H1 (cell line): ENCODE results near the gene GEN1. TPM values are rescaled to one million over a fixed set of nuclear protein-coding genes. Genes with fewer than 3 reads are reported as not detected.

Experiments
- CTCF ChIA-PET: fragments of 300-600 bp; sonication (Branson Sonifier 250); formaldehyde crosslinking; loops from one replicate; lab custom pipeline; 2021; ENCODE audit not compliant: partially characterized antibody; lab: Charles Lee
- POLR2A ChIA-PET: fragments of 300-600 bp; sonication (Branson Sonifier 250); formaldehyde crosslinking; loops from one replicate; lab custom pipeline; 2021; ENCODE audit warnings: inconsistent platforms; ENCODE audit not compliant: partially characterized antibody; lab: Charles Lee
- DNase-seq, 2 experiments: peaks; one replicate each; pipeline versions ENCODE4 v3.0.0 to v3.0.0-alpha.2; 2010 to 2022; ENCODE audit warnings: low spot score in 2 of 2, low read depth in 1 of 2, mixed read lengths in 1 of 2
- FAIRE-seq: peaks from 2 replicates; lab custom pipeline; 2011; peaks lifted over from hg19 to GRCh38; lab: Jason Lieb, UNC
- H2AFZ ChIP-seq: 2 replicates; pipeline ENCODE4 v1.8.1; 2012; ENCODE audit warnings: low read length, inconsistent platforms
- H2AK5ac ChIP-seq: 2 replicates; pipeline ENCODE4 v1.6.1; 2013; ENCODE audit warnings: low read depth, low read length
- H2BK120ac ChIP-seq: replicated peaks from 2 replicates; pipeline ENCODE3; 2013; ENCODE audit warnings: low read depth, low read length, inconsistent platforms
- H2BK12ac ChIP-seq: 2 replicates; pipeline ENCODE4 v1.6.1; 2013; ENCODE audit warnings: low read depth, low read length
- H2BK15ac ChIP-seq: 2 replicates; pipeline ENCODE4 v1.6.1; 2013; ENCODE audit warnings: low read length
- H2BK20ac ChIP-seq: 2 replicates; pipeline ENCODE4 v1.6.1; 2013; ENCODE audit warnings: low read length
- H2BK5ac ChIP-seq: 2 replicates; pipeline ENCODE4 v1.6.1; 2013; ENCODE audit warnings: low read depth, low read length
- H3K14ac ChIP-seq: 2 replicates; pipeline ENCODE4 v1.6.1; 2013; ENCODE audit warnings: inconsistent platforms; ENCODE audit not compliant: insufficient read length
- H3K18ac ChIP-seq: 2 replicates; pipeline ENCODE4 v1.6.1; 2013; ENCODE audit warnings: low read length; ENCODE audit errors: extremely low read depth
- H3K23ac ChIP-seq: 2 replicates; pipeline ENCODE4 v1.6.1; 2013; ENCODE audit warnings: inconsistent platforms; ENCODE audit not compliant: insufficient read length
- H3K23me2 ChIP-seq: 2 replicates; pipeline ENCODE4 v1.6.1; 2013; ENCODE audit warnings: low read depth, low read length
- H3K27ac ChIP-seq: 2 replicates; pipeline ENCODE4 v1.6.1; 2011; ENCODE audit warnings: low read depth, low read length, inconsistent platforms
- H3K27me3 ChIP-seq, 4 experiments: replicated peaks in 1 of 4; 1 replicate in 1 of 4; 2 replicates in 3 of 4; pipeline versions ENCODE4 v1.6.1 to v1.8.1; 2011 to 2013; ENCODE audit warnings: low read length in 3 of 4, mild to moderate bottlenecking in 3 of 4, inconsistent platforms in 2 of 4, mixed read lengths in 2 of 4, moderate library complexity in 1 of 4; ENCODE audit not compliant: control insufficient read depth in 3 of 4, insufficient read depth in 3 of 4; ENCODE audit errors: extremely low read depth in 1 of 4
- H3K36me3 ChIP-seq, 4 experiments: 2 replicates each; pipeline versions ENCODE4 v1.6.1 to v1.8.1; 2011 to 2013; ENCODE audit warnings: mild to moderate bottlenecking in 4 of 4, low read length in 3 of 4, moderate library complexity in 2 of 4, control low read depth in 1 of 4, inconsistent platforms in 1 of 4; ENCODE audit not compliant: insufficient read depth in 4 of 4, control insufficient read depth in 2 of 4
- H3K4ac ChIP-seq: replicated peaks from 2 replicates; pipeline ENCODE3; 2013; ENCODE audit warnings: low read length, low read depth, mixed read lengths, inconsistent platforms; ENCODE audit not compliant: insufficient read length
- H3K4me1 ChIP-seq, 4 experiments: replicated peaks in 1 of 4; 1 replicate in 1 of 4; 2 replicates in 3 of 4; pipeline versions ENCODE4 v1.6.1 to v1.8.1; 2011 to 2013; ENCODE audit warnings: low read length in 3 of 4, inconsistent platforms in 2 of 4, mixed read lengths in 1 of 4; ENCODE audit not compliant: insufficient read depth in 4 of 4, control insufficient read depth in 3 of 4
- H3K4me2 ChIP-seq, 2 experiments: 2 replicates each; pipeline versions ENCODE4 v1.6.1 to v1.8.1; 2011 to 2013; ENCODE audit warnings: low read depth in 2 of 2, low read length in 2 of 2, control low read depth in 1 of 2, inconsistent platforms in 1 of 2, mild to moderate bottlenecking in 1 of 2; ENCODE audit not compliant: insufficient read depth in 1 of 2
- H3K4me3 ChIP-seq, 4 experiments: fragments of 200-600, 300-600 bp in 1 of 4; sonication (generic), shearing (Covaris generic), sonication (Bioruptor Twin) in 1 of 4; 2 replicates each; pipeline versions ENCODE4 v1.5.1 to v1.8.1; 2011 to 2016; ENCODE audit warnings: low read length in 4 of 4, low read depth in 3 of 4, control low read depth in 2 of 4, inconsistent platforms in 2 of 4, mild to moderate bottlenecking in 2 of 4, mixed read lengths in 1 of 4, moderate library complexity in 1 of 4; ENCODE audit not compliant: insufficient read depth in 2 of 4; ENCODE audit errors: extremely low read depth in 1 of 4
- H3K56ac ChIP-seq: replicated peaks from 2 replicates; pipeline ENCODE3; 2013; ENCODE audit warnings: low read depth, mild to moderate bottlenecking, mixed read lengths, low read length, inconsistent platforms; ENCODE audit not compliant: insufficient read length
- H3K79me1 ChIP-seq: 2 replicates; pipeline ENCODE4 v1.6.1; 2013; ENCODE audit warnings: low read depth, low read length, control low read depth
- H3K79me2 ChIP-seq, 2 experiments: 2 replicates each; pipeline versions ENCODE4 v1.6.1 to v1.8.1; 2012 to 2013; ENCODE audit warnings: low read length in 2 of 2, mild to moderate bottlenecking in 2 of 2, inconsistent platforms in 1 of 2; ENCODE audit not compliant: insufficient read depth in 2 of 2, control insufficient read depth in 1 of 2
- H3K9ac ChIP-seq, 4 experiments: replicated peaks in 1 of 4; 1 replicate in 1 of 4; 2 replicates in 3 of 4; pipeline versions ENCODE4 v1.6.1 to v1.8.1; 2011 to 2013; ENCODE audit warnings: low read depth in 3 of 4, low read length in 3 of 4, control low read depth in 2 of 4, mild to moderate bottlenecking in 2 of 4, moderate library complexity in 2 of 4, inconsistent platforms in 1 of 4; ENCODE audit errors: extremely low read depth in 1 of 4
- H3K9me3 ChIP-seq, 2 experiments: 2 replicates each; pipeline versions ENCODE4 v1.6.1 to v1.8.1; 2012 to 2013; ENCODE audit warnings: mild to moderate bottlenecking in 2 of 2, moderate library complexity in 2 of 2, control low read depth in 1 of 2, inconsistent platforms in 1 of 2, low read depth in 1 of 2, low read length in 1 of 2, mixed read lengths in 1 of 2; ENCODE audit not compliant: insufficient read depth in 2 of 2
- H4K20me1 ChIP-seq, 2 experiments: replicated peaks in 1 of 2; 2 replicates each; pipeline versions ENCODE3 to v1.8.1; 2011 to 2013; ENCODE audit warnings: inconsistent platforms in 2 of 2, low read length in 2 of 2, mild to moderate bottlenecking in 1 of 2; ENCODE audit not compliant: insufficient read depth in 2 of 2, control insufficient read depth in 1 of 2
- H4K5ac ChIP-seq: 2 replicates; pipeline ENCODE4 v1.6.1; 2013; ENCODE audit warnings: low read length, low read depth, mixed read lengths, inconsistent platforms; ENCODE audit not compliant: insufficient read length
- H4K8ac ChIP-seq: 2 replicates; pipeline ENCODE4 v1.8.0; 2013; ENCODE audit warnings: mild to moderate bottlenecking, moderate library complexity, low read length, inconsistent platforms; ENCODE audit not compliant: insufficient read depth; ENCODE audit errors: extremely low read depth
- H4K91ac ChIP-seq: replicated peaks from 2 replicates; pipeline ENCODE3; 2013; ENCODE audit warnings: low read length, mixed read lengths, inconsistent platforms; ENCODE audit not compliant: insufficient read length
- ASH2L ChIP-seq: fragments of 200-600, 300-600 bp; sonication (generic); IDR thresholded peaks from one replicate; pipeline ENCODE4 v1.7.1; 2017; ENCODE audit warnings: low read length
- CEBPB ChIP-seq: IDR thresholded peaks from 2 replicates; pipeline ENCODE4 v1.6.1; 2012; ENCODE audit warnings: low read depth, low read length
- EGR1 ChIP-seq: IDR thresholded peaks from 2 replicates; pipeline ENCODE4 v1.6.1; 2011; ENCODE audit warnings: low read depth, low read length, borderline replicate concordance
- SIN3A ChIP-seq, 2 experiments: IDR thresholded peaks in 1 of 2; conservative IDR thresholded peaks in 1 of 2; 2 replicates each; pipeline ENCODE4 v1.6.1; 2011 to 2012; ENCODE audit warnings: low read length in 2 of 2, improper control_type of control experiment in 1 of 2, low read depth in 1 of 2, mild to moderate bottlenecking in 1 of 2
- TCF12 ChIP-seq: IDR thresholded peaks from 2 replicates; pipeline ENCODE4 v1.6.1; 2011; ENCODE audit warnings: low read depth, mild to moderate bottlenecking, low read length
- WGBS, 2 experiments: shearing (Covaris generic) in 1 of 2; methylation state at CpG; one replicate each; pipeline versions ENCODE4 v1.1.6 to v1.1.7; 2013 to 2015; ENCODE audit warnings: low lambda C conversion rate in 2 of 2, mixed read lengths in 2 of 2, inconsistent platforms in 1 of 2, low coverage in 1 of 2, missing lambda C conversion rate in 1 of 2; ENCODE audit not compliant: insufficient replicate concordance in 2 of 2, insufficient coverage in 1 of 2, insufficient read length in 1 of 2; ENCODE audit errors: extremely low coverage in 1 of 2, missing lambda C conversion rate in 1 of 2; 5-methylcytosine and 5-hydroxymethylcytosine counted together
- polyA plus RNA-seq, 7 experiments: library from polyadenylated mRNA; depleted of rRNA in 3 of 7; stranded (reverse) in 5 of 7; unstranded in 2 of 7; fragments of >200 nt in 5 of 7; fragments of 200-250 nt in 2 of 7; gene quantifications; 1 replicate in 5 of 7; 2 replicates in 1 of 7; 4 replicates in 1 of 7; pipeline versions ENCODE4 v1.2.1 to v1.2.3, GENCODE V29; 2011 to 2013; ENCODE audit warnings: missing spikeins in 2 of 7, mixed read lengths in 2 of 7
- total RNA-seq: library from RNA; stranded (reverse); fragmentation: NEBNext Ultra II Directional; extraction: Animal tissue kit (Norgen Biotek cat#: 25700); gene quantifications from 2 replicates; pipeline ENCODE4 v1.2.1, GENCODE V29; 2021

GEN1 gene
- total and polyA plus RNA-seq, 2 of the 8 experiments (the other 6 are each of a cell fraction or from before 2014, with no cell fraction given): 6.9 to 19.2 TPM

DNA sequence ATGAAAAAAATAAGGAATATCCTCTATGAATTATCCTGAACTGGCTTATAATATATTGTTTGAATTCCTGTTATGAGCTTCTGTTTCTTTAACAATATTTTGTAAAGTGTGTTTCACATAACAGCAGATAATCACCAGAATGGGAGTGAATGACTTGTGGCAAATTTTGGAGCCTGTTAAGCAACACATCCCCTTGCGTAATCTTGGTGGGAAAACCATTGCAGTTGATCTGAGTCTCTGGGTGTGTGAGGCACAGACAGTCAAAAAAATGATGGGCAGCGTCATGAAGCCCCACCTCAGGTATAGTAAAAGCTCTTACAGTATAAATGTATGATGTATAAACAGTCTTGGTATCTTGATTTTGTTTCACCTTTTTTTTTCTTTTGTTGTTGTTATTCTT, 5.9 kb downstream of the GEN1 start:
- H3K23me2 ChIP-seq: peaks cover under 1% of the 10 kb centered on the region; the same call in 1 of the 2 replicates
- POLR2A ChIA-PET: no interaction called here
- CTCF ChIA-PET: no interaction called here
- H4K5ac ChIP-seq: no peak overlapping the region
- H2AFZ ChIP-seq: no peak overlapping the region
- no peak overlapping the region for H3K9ac ChIP-seq
- H4K91ac ChIP-seq: no peak overlapping the region
- peaks cover 1 to 56% of the 10 kb centered on the region in 2 experiments; a peak in 3 of 4 replicates for H3K79me2 ChIP-seq
- H3K23ac ChIP-seq: no peak overlapping the region
- H2BK15ac ChIP-seq: no peak overlapping the region
- no peak for TF ChIP-seq TCF12
- TF ChIP-seq ASH2L: no peak
- peak; percentile 61; the same call in 1 of the 2 replicates for TF ChIP-seq CEBPB
- no peak for TF ChIP-seq SIN3A (conservative IDR thresholded peaks at IDR 0.05 in 1 of 2, IDR thresholded peaks at IDR 0.05 in 1 of 2; ENCODE audit: low read depth in 1 of 2, low read length in 2 of 2)
- no peak for TF ChIP-seq EGR1
- H3K4ac ChIP-seq: no peak overlapping the region
- H2AK5ac ChIP-seq: no peak overlapping the region
- no peak overlapping the region for H3K27ac ChIP-seq
- WGBS, 2 experiments: 97% methylated on average over 2 of the region's 2 CpGs; no CpG with 5 or more reads in 1 of the 2 experiments
- DNase-seq: no peak
- no peak overlapping the region for H2BK12ac ChIP-seq
- H3K4me1 ChIP-seq: no peaks in the 10 kb centered on the region
- peaks cover 0 to 26% (median 9%) of the 10 kb centered on the region in 4 experiments; a peak in 5 of 8 replicates for H3K36me3 ChIP-seq
- H3K9me3 ChIP-seq: no peaks in the 10 kb centered on the region
- H3K79me1 ChIP-seq: no peaks in the 10 kb centered on the region
- H3K4me2 ChIP-seq: no peak overlapping the region
- H3K4me3 ChIP-seq: no peak overlapping the region
- H3K27me3 ChIP-seq: no peaks in the 10 kb centered on the region
- H2BK20ac ChIP-seq: no peak overlapping the region
- no peak overlapping the region for H2BK120ac ChIP-seq
- no peak overlapping the region for H4K8ac ChIP-seq
- no peak overlapping the region for H3K56ac ChIP-seq
- no peak overlapping the region for H2BK5ac ChIP-seq
- no peak overlapping the region for H3K18ac ChIP-seq
- H4K20me1 ChIP-seq: peaks cover 0 to under 1% of the 10 kb centered on the region in 2 experiments
- no peak overlapping the region for H3K14ac ChIP-seq
- FAIRE-seq: no peak
